AG08395 (cell line): ENCODE data around the gene RNU1-4.
"Not testable (repeated sequence)": the region's sequence is repeated elsewhere in the genome, so short reads cannot be mapped to it uniquely, and the experiment has no call there.

ENCODE experiments used
- DNase-seq: peaks from one replicate; pipeline ENCODE4 v3.0.0; 2012; ENCODE audit warnings: mixed read lengths, low spot score

RNU1-4 gene

GRCh38 chr1:16770139-16770759 is 29.9 kb downstream of the RNU1-4 start:
- not testable (repeated sequence) for DNase-seq

DNA sequence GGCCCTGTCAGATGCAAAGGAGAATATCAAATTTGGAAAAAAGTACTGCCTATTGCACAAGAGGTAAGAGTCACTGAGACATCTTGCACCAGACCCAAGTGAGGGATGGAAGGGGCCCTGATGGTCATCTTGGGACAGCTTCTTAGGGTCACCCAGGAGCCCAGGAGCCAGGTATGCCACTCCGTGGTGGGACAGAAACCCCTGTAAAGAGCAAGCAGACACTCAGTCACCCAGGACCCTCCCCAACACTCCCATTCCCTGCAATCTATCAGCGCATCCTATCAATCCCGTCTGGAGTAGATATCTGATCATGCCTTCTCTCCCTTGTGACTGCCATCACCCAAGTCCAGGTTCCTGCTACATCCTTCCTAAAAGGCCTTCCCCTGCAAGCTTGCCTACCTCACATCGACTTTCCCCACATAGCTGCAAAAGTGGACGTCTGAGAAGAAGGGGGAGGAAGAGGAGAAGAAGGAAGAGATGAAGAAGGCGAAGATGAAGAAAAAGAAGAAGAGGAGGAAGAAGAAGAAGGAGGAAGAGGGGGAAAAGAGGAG is 30.7 kb downstream of the RNU1-4 start:
- DNase-seq = not testable (repeated sequence)

- DNase-seq = peak; percentile 18
Measured at GRCh38 chr1:16772275-16773204, 32.2 kb downstream of the RNU1-4 start.

DNA sequence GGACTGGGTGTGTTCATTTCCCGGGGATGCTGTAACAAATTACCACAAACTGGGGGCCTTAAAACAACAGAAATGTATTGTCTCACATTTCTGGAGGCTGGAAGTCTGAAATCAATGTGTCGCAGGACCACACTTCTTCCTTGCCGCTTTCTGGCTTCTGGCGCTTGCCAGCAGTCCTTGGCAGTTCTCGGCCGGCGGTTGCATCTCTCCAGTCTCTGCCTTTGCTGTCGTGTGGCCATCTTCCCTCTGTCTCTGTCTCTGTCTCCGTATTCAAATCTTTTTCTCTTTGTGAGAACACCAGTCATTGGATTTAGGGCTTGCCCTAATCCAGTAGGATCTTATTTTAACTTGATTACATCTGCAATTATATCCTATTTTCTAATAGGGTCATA is 32.9 kb downstream of the RNU1-4 start:
- not testable (repeated sequence) for DNase-seq

DNA sequence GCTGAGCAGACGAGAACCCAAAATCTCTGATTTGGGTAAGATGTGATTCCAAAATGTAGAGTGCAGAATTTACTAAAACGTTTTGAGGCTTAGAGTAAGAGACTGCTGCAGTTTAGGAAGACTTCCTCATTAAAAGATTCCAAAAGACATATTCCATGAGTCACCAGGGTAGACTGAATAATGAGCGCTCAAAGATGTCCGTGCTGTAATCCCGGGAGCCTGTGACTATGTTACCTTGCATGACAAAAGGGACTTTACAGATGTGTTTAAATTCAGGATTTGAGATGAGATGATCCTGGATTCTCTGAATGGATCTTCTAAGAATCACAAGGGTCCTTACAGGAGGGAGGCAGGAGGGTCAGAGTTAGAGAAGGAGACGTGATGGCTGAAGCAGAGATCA is 33.4 kb downstream of the RNU1-4 start:
- not testable (repeated sequence) for DNase-seq

DNA sequence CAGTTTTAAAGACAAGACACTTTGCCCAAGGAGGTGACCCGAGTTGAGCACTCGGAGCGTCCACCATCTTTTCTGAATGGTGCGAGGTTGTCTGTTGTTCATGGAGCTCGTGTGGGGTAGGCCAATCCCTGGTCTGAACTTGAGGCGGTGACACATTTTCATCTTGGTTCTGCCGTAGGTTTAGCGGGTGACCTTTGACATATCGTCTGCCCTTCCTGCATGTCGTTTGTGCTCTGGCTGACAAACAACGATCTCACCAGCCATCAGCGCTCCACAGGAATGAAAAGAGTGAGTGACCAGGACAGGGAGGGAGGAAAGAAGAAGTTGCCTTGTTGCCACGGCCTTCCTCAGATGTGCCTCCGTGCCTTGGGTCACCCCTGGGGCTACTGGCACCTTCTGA is 34.5 kb downstream of the RNU1-4 start:
- DNase-seq = not testable (repeated sequence)

DNA sequence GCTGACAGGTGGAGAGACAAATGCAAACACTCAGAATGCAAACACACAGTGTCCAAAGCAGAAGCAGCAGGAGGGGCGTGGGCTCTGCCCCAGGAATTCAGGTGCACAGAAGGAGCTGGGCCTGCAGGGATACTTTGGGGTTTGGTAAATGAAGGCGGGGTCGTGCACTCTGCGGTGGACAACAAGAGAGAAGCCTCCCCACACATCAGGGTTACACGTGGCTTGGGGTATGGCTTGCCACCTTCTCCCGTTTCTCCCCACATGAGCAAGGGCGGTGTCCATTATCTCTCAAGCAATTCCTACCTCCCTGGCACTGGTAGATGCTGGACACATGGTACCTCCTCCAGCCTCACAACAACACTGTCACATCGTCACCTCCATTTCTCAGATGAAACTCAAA is 35.0 kb downstream of the RNU1-4 start:
- DNase-seq = not testable (repeated sequence)

- not testable (repeated sequence) for DNase-seq
Measured at GRCh38 chr1:16776248-16776647, 35.9 kb downstream of the RNU1-4 start.

GRCh38 chr1:16776835-16777234 is 36.5 kb downstream of the RNU1-4 start:
- DNase-seq = not testable (repeated sequence)

DNA sequence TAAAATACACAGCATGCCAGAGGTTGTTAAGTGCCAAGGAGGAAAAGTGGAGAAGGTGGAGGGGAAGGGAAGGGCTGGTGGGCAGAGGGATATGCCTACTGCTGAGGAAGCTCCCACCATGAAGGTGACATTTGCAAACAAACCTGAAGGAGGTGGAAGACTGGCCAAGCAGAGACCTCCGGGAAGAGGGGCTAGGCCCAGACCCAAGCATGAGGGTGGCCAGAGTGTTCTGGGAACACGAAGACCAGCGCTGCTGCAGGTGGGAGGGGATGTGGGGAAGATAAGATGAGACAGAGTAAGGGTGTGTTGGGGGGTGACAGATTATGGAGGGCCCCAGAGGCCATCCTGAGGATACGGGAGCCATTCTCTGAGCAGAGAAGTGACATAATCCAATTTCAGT is 37.5 kb downstream of the RNU1-4 start:
- DNase-seq = not testable (repeated sequence)

DNA sequence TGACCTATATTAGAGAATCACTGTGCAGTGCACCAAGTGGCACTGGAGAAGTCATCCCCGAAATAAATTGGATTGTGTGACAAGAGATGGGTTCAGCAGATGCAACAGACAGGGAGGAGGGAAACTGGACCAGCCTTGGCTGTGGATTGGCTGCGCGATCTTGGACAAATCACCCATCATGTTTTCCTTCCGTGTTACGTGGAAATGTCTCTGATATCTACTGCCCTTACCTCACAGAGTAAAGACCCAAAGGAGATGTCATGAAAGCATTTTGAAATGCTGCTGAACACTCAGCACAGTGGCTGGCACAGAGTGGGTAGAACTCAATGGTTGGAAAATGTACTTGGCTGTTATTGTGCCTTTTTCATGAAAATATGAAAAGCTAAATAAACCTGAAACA is 39.2 kb downstream of the RNU1-4 start:
- not testable (repeated sequence) for DNase-seq

DNA sequence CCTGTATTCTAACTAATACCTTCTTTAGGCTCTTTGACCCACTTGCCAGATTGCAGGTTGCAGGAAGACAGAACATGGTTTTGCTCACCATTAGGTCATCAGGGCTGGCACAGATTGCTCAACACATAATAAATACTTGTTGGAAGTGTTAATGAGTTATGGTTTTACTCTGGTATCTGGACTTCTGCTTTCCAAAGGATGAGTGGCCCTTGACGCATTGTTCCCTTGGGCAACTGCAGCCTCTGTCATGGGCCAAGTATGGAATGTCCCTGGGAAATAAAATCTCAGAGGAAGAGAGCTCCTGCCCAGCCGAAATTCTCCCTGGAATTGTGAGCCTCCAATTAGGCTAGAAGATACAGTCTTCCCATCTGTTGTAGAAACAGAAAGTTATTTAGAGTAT is 40.7 kb downstream of the RNU1-4 start:
- DNase-seq = not testable (repeated sequence)

- not testable (repeated sequence) for DNase-seq
Measured at GRCh38 chr1:16781625-16782024, 41.3 kb downstream of the RNU1-4 start.

GRCh38 chr1:16784955-16785354 is 44.6 kb downstream of the RNU1-4 start:
- DNase-seq = not testable (repeated sequence)

DNA sequence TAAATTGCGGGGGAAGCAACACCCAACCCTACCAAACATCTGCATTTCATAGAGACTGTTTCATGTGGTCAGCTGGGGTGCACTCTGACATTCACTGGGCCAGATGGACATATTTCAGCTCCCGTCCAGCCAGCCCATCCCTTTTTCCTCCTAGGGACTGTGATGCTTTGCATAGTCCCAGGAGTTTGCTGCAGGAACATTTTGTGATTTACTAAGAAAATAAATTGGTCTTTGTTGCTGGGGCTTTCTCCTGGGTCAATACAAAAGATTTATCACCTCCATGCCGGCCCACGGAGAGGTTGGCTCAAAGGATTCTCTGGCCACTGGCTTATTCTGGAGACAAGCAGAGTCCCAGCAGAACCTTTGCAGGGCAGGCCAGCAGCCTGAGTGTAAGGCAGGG is 46.0 kb downstream of the RNU1-4 start:
- not testable (repeated sequence) for DNase-seq

DNA sequence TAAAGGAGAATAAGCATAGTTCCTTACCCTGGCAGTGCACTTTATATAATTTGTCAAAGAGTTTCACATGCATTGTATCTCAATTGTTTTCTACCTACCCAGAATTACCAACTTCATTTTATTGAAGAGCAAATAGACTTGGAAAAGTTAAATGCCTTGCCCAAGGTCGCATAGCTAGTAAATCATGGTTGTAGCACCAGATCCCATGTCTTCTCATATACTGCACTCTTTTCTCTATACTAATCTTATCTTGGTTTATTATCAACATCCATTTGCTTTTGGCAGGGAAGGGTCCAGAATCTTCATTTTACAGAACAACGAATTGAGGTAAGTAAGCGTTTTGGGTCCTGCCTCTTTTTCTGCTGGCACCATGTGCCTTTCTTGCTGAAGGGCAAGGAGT is 46.9 kb downstream of the RNU1-4 start:
- DNase-seq = not testable (repeated sequence)

DNA sequence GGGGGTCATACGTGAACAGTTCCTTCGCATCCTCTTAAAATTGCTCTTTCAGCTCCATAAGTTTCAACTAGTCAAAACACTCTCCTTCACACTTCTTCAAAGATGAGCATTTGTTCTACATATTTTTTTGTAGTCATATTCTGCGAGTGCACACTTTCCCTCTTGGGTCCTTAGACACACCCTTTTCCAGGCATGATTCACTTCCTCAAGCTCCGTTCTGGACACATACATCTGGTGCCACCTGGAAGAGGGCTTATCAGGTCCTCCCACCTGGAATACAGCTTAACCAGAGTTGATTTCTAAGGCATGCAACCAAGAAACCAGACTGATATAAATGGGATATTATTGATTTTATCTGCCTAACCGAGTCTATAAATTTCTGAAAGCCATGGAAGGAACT is 47.4 kb downstream of the RNU1-4 start:
- DNase-seq = not testable (repeated sequence)
